Vagina (tissue), 2 donors: ENCODE data around the gene CASP3.

Experiments used
- POLR2A ChIP-seq, 2 donors: fragments of 450-650 bp; IDR thresholded peaks; one replicate each; pipeline ENCODE4 v1.6.1; 2017; ENCODE audit warnings: antibody characterized with exemption in 2 of 2, mild to moderate bottlenecking in 2 of 2, moderate library complexity in 2 of 2
- TF ChIP-seq, protein P1 (sequence below), 3 experiments: fragments of 450-650 bp in 2 of 3; fragments of 200-600 bp in 1 of 3; sonication (generic) in 1 of 3; IDR thresholded peaks; one replicate each; pipeline ENCODE4 v1.5.1; 2017 to 2019; ENCODE audit warnings: antibody characterized with exemption in 3 of 3, mild to moderate bottlenecking in 2 of 3, moderate library complexity in 2 of 3

DNA sequence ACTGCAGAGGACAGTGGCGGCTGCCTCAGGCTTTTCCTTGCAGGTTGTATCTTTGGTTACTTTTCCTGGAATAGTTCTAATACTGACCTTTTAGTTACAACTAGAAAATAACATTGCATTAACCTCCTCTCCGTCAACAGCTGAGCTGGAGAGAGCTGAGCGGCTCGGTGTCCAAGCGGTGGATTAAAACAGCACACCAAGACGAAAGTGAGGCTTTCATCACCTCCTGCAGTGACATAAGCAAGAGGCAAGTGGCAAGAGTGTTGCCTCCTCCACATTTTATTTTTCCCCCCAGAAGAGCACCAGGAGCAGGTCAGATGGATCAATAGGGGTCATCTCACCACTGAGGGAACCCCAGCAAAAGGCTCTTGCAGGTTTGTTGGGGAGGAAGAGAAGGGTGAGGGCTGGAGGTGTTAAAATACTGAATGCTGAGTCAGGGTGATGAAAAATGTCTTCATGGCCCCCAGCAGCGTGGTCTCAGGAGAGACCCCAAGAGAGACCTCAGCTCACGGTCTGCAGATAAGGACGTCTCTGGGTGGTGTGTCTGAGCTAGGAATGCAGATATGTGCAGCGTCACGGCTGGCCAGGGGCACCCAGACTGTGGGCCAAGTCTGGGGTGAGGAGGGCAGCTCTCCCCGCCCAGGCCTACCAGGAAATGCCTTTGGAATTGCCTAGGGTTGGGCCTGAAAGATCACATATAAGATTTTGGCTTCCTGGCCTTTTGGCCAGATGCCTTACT lies 50.3 kb downstream of the CASP3 start:
- TF ChIP-seq, protein P1, sequence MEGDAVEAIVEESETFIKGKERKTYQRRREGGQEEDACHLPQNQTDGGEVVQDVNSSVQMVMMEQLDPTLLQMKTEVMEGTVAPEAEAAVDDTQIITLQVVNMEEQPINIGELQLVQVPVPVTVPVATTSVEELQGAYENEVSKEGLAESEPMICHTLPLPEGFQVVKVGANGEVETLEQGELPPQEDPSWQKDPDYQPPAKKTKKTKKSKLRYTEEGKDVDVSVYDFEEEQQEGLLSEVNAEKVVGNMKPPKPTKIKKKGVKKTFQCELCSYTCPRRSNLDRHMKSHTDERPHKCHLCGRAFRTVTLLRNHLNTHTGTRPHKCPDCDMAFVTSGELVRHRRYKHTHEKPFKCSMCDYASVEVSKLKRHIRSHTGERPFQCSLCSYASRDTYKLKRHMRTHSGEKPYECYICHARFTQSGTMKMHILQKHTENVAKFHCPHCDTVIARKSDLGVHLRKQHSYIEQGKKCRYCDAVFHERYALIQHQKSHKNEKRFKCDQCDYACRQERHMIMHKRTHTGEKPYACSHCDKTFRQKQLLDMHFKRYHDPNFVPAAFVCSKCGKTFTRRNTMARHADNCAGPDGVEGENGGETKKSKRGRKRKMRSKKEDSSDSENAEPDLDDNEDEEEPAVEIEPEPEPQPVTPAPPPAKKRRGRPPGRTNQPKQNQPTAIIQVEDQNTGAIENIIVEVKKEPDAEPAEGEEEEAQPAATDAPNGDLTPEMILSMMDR (IDR thresholded peaks at IDR 0.05), result no peak
- no peak for TF ChIP-seq POLR2A (IDR thresholded peaks at IDR 0.05)
